GM18505 (cell line): ENCODE measurements around the gene PFN3.

ENCODE experiments used
- ATAC-seq: cut with Tn5 transposase; IDR thresholded peaks from one replicate; pipeline ENCODE4 v1.9.1; 2021; ENCODE audit not compliant: unreplicated experiment
- POLR2A ChIP-seq: IDR thresholded peaks from 4 replicates; pipeline ENCODE4 v1.6.1; 2011; ENCODE audit warnings: borderline replicate concordance; ENCODE audit not compliant: insufficient read depth, insufficient read length; ENCODE audit errors: extremely low read depth

PFN3 gene

GRCh38 chr5:177372034-177372896 is 28.2 kb downstream of the PFN3 start:
- no peak for TF ChIP-seq POLR2A
- ATAC-seq, result no peak

- no peak for ATAC-seq
- TF ChIP-seq POLR2A, result no peak
Measured at GRCh38 chr5:177371120-177372033, 29.1 kb downstream of the PFN3 start.

- no peak for ATAC-seq
- no peak for TF ChIP-seq POLR2A
Measured at GRCh38 chr5:177370488-177371119, 29.9 kb downstream of the PFN3 start.

GRCh38 chr5:177369645-177370440 is 30.6 kb downstream of the PFN3 start:
- no peak for ATAC-seq
- peak; percentile 29 for TF ChIP-seq POLR2A

- ATAC-seq, result no peak
Measured at GRCh38 chr5:177368869-177369644, 31.4 kb downstream of the PFN3 start.

GRCh38 chr5:177367981-177368868 is 32.2 kb downstream of the PFN3 start:
- no peak for TF ChIP-seq POLR2A
- no peak for ATAC-seq

More at GRCh38 chr5:177368869-177369644, 31.4 kb downstream of the PFN3 start:
- TF ChIP-seq POLR2A, result no peak

- no peak for ATAC-seq
Measured at GRCh38 chr5:177367323-177367848, 33.1 kb downstream of the PFN3 start.

GRCh38 chr5:177366528-177367322 is 33.7 kb downstream of the PFN3 start:
- TF ChIP-seq POLR2A, result no peak
- no peak for ATAC-seq

More at GRCh38 chr5:177367323-177367848, 33.1 kb downstream of the PFN3 start:
- no peak for TF ChIP-seq POLR2A

GRCh38 chr5:177365845-177366527 is 34.5 kb downstream of the PFN3 start:
- no peak for TF ChIP-seq POLR2A
- ATAC-seq, result no peak
